ENCODE measurements around the gene SLC38A10.

The SLC38A10 gene

GRCh38 chr17:81325714-81326358 is 30.7 kb upstream of the SLC38A10 start:
- Histone ChIP-seq H4K20me1 (ENCODE audit: insufficient read depth, low read length) (no peaks in the 10 kb centered on the region), H2AFZ (ENCODE audit: low read length) (no peak overlapping the region), H3K4me1 (ENCODE audit: insufficient read depth, low read length, severe bottlenecking) (no peaks in the 10 kb centered on the region), H3K9me2 (ENCODE audit: low read depth, low read length) (no peaks in the 10 kb centered on the region), H3F3A (ENCODE audit: insufficient read depth, low read length) (no peaks in the 10 kb centered on the region), H3K9ac (ENCODE audit: low read length) (no peak overlapping the region), H3K9me3 (ENCODE audit: low read length) (no peaks in the 10 kb centered on the region), H3K4me3 (ENCODE audit: low read depth, low read length, poor library complexity, severe bottlenecking) (no peak overlapping the region), H3K4me2 (ENCODE audit: low read length) (no peak overlapping the region), H3K27ac (ENCODE audit: low read depth, low read length, poor library complexity, severe bottlenecking) (no peak overlapping the region), H3K27me3 (ENCODE audit: insufficient read depth, low read length) (peaks cover 6% of the 10 kb centered on the region; the same call in 1 of the 2 replicates), H3K36me3 (ENCODE audit: insufficient read depth, low read length) (no peaks in the 10 kb centered on the region), H3K79me2 (ENCODE audit: insufficient read depth, low read length) (no peaks in the 10 kb centered on the region)
- TF ChIP-seq CTCF (IDR thresholded peaks at IDR 0.05; ENCODE audit: low read length) (no peak), EZH2 (IDR thresholded peaks at IDR 0.05; ENCODE audit: borderline replicate concordance, low read length) (no peak)

GRCh38 chr17:81324851-81325713 is 30.0 kb upstream of the SLC38A10 start:
- Histone ChIP-seq H3K9me2 (ENCODE audit: low read depth, low read length) (no peaks in the 10 kb centered on the region), H3K27ac (ENCODE audit: low read depth, low read length, poor library complexity, severe bottlenecking) (no peak overlapping the region), H3K36me3 (ENCODE audit: insufficient read depth, low read length) (no peaks in the 10 kb centered on the region), H2AFZ (ENCODE audit: low read length) (no peak overlapping the region), H3K9me3 (ENCODE audit: low read length) (no peaks in the 10 kb centered on the region), H3K9ac (ENCODE audit: low read length) (no peak overlapping the region), H4K20me1 (ENCODE audit: insufficient read depth, low read length) (no peaks in the 10 kb centered on the region), H3K4me1 (ENCODE audit: insufficient read depth, low read length, severe bottlenecking) (no peaks in the 10 kb centered on the region), H3K4me3 (ENCODE audit: low read depth, low read length, poor library complexity, severe bottlenecking) (no peak overlapping the region), H3K4me2 (ENCODE audit: low read length) (no peak overlapping the region), H3F3A (ENCODE audit: insufficient read depth, low read length) (no peaks in the 10 kb centered on the region), H3K27me3 (ENCODE audit: insufficient read depth, low read length) (peaks cover 2% of the 10 kb centered on the region; the same call in 1 of the 2 replicates), H3K79me2 (ENCODE audit: insufficient read depth, low read length) (no peaks in the 10 kb centered on the region)
- TF ChIP-seq EZH2 (IDR thresholded peaks at IDR 0.05; ENCODE audit: borderline replicate concordance, low read length) (no peak), CTCF (IDR thresholded peaks at IDR 0.05; ENCODE audit: low read length) (no peak)

GRCh38 chr17:81324177-81324850 is 29.2 kb upstream of the SLC38A10 start:
- Histone ChIP-seq H3K27me3 (ENCODE audit: insufficient read depth, low read length) (no peaks in the 10 kb centered on the region), H3K9me3 (ENCODE audit: low read length) (no peaks in the 10 kb centered on the region), H2AFZ (ENCODE audit: low read length) (no peak overlapping the region), H4K20me1 (ENCODE audit: insufficient read depth, low read length) (no peaks in the 10 kb centered on the region), H3K4me1 (ENCODE audit: insufficient read depth, low read length, severe bottlenecking) (no peaks in the 10 kb centered on the region), H3K36me3 (ENCODE audit: insufficient read depth, low read length) (no peaks in the 10 kb centered on the region), H3K4me2 (ENCODE audit: low read length) (no peak overlapping the region), H3K27ac (ENCODE audit: low read depth, low read length, poor library complexity, severe bottlenecking) (no peak overlapping the region), H3K9me2 (ENCODE audit: low read depth, low read length) (no peaks in the 10 kb centered on the region), H3K79me2 (ENCODE audit: insufficient read depth, low read length) (no peaks in the 10 kb centered on the region), H3K4me3 (ENCODE audit: low read depth, low read length, poor library complexity, severe bottlenecking) (no peak overlapping the region), H3K9ac (ENCODE audit: low read length) (no peak overlapping the region), H3F3A (ENCODE audit: insufficient read depth, low read length) (no peaks in the 10 kb centered on the region)
- TF ChIP-seq EZH2 (IDR thresholded peaks at IDR 0.05; ENCODE audit: borderline replicate concordance, low read length) (no peak), CTCF (IDR thresholded peaks at IDR 0.05; ENCODE audit: low read length) (no peak)

Measured in OCI-LY1 (cell line).